B cell (primary cell): ENCODE results near the gene HOXD8. TPM values are rescaled to one million over a fixed set of nuclear protein-coding genes. Genes with fewer than 3 reads are reported as not detected.

ENCODE experiments used
- ATAC-seq: fragments of 200-7000 bp; cut with Tn5 transposase; one replicate; pipeline ENCODE4 v1.10.0; 2021; ENCODE audit warnings: low read depth, mild to moderate bottlenecking, moderate number of reproducible peaks, moderate library complexity
- CTCF ChIA-PET: fragments of 350-600 bp; sonication (Branson Sonifier 250); formaldehyde crosslinking; loops from one replicate; lab custom pipeline; 2021; ENCODE audit warnings: antibody characterized with exemption, inconsistent platforms; lab: Charles Lee
- POLR2A ChIA-PET: fragments of 350-600 bp; sonication (Branson Sonifier 250); formaldehyde crosslinking; loops from one replicate; lab custom pipeline; 2021; ENCODE audit warnings: antibody characterized with exemption; lab: Charles Lee
- DNase-seq: peaks from one replicate; pipeline ENCODE4 v3.0.0; 2013
- H2AFZ ChIP-seq: 2 replicates; pipeline ENCODE4 v1.6.1; 2012; ENCODE audit warnings: mild to moderate bottlenecking, low read depth, low read length; ENCODE audit not compliant: insufficient read depth, poor library complexity, severe bottlenecking
- H3K27ac ChIP-seq, 2 donors: 1 replicate in 1 of 2; 2 replicates in 1 of 2; pipeline ENCODE4 v1.5.1; 2012 to 2013; ENCODE audit warnings: low read length in 2 of 2, mild to moderate bottlenecking in 2 of 2, moderate library complexity in 1 of 2
- H3K27me3 ChIP-seq, 4 experiments: fragments of 200-600 bp in 1 of 4; sonication (generic) in 1 of 4; replicated peaks in 1 of 4; 1 replicate in 2 of 4; 2 replicates in 2 of 4; pipeline versions ENCODE4 v1.6.1 to v1.7.0; 2013 to 2016; ENCODE audit warnings: low read length in 3 of 4, mild to moderate bottlenecking in 2 of 4, mixed read lengths in 1 of 4, moderate library complexity in 1 of 4; ENCODE audit not compliant: insufficient read depth in 4 of 4, control insufficient read depth in 3 of 4; ENCODE audit errors: control extremely low read depth in 1 of 4
- H3K36me3 ChIP-seq, 2 experiments: replicated peaks in 1 of 2; 1 replicate in 1 of 2; 2 replicates in 1 of 2; pipeline versions ENCODE4 v1.6.1 to v1.7.1; 2013; ENCODE audit warnings: low read length in 1 of 2; ENCODE audit not compliant: insufficient read depth in 2 of 2, control insufficient read depth in 1 of 2; ENCODE audit errors: control extremely low read depth in 1 of 2, extremely low read depth in 1 of 2
- H3K4me1 ChIP-seq, 2 donors: fragments of 200-600 bp in 1 of 2; sonication (generic) in 1 of 2; 1 replicate in 1 of 2; 2 replicates in 1 of 2; pipeline versions ENCODE4 v1.5.1 to v1.6.1; 2013 to 2017; ENCODE audit warnings: low read length in 2 of 2; ENCODE audit not compliant: control insufficient read depth in 2 of 2, insufficient read depth in 2 of 2
- H3K4me2 ChIP-seq: replicated peaks from 2 replicates; pipeline ENCODE3; 2012; ENCODE audit warnings: mild to moderate bottlenecking, low read depth, low read length; ENCODE audit not compliant: poor library complexity, severe bottlenecking
- H3K4me3 ChIP-seq, 5 experiments: fragments of 200-600 bp in 1 of 5; sonication (generic) in 1 of 5; 1 replicate in 3 of 5; 2 replicates in 2 of 5; pipeline versions ENCODE4 v1.5.1 to v1.7.0; 2011 to 2016; ENCODE audit warnings: low read length in 4 of 5, mild to moderate bottlenecking in 4 of 5, low read depth in 2 of 5, control low read depth in 1 of 5, moderate library complexity in 1 of 5; ENCODE audit not compliant: insufficient read depth in 1 of 5; ENCODE audit errors: control extremely low read depth in 1 of 5, extremely low read depth in 1 of 5
- H3K79me2 ChIP-seq: fragments of 200-600 bp; sonication (generic); one replicate; pipeline ENCODE4 v1.6.0; 2016; ENCODE audit warnings: low read length; ENCODE audit not compliant: control insufficient read depth, insufficient read depth
- H3K9ac ChIP-seq: fragments of 200-600 bp; sonication (generic); 2 replicates; pipeline ENCODE4 v1.6.1; 2017; ENCODE audit warnings: mild to moderate bottlenecking, low read length, moderate library complexity
- H3K9me3 ChIP-seq, 3 donors: one replicate each; pipeline versions ENCODE4 v1.6.1 to v1.7.1; 2013; ENCODE audit warnings: low read length in 2 of 3; ENCODE audit not compliant: control insufficient read depth in 2 of 3, insufficient read depth in 1 of 3; ENCODE audit errors: control extremely low read depth in 1 of 3
- H4K20me1 ChIP-seq: 2 replicates; pipeline ENCODE4 v1.6.0; 2012; ENCODE audit warnings: mild to moderate bottlenecking, low read length; ENCODE audit not compliant: insufficient read depth, control insufficient read depth, poor library complexity, severe bottlenecking
- H3K27ac Mint-ChIP-seq: one replicate; pipeline ENCODE4 v1.8.0; 2021; ENCODE audit warnings: mixed read lengths
- H3K27me3 Mint-ChIP-seq: one replicate; pipeline ENCODE4 v1.8.0; 2021; ENCODE audit warnings: mixed read lengths
- H3K4me1 Mint-ChIP-seq: one replicate; pipeline ENCODE4 v1.8.0; 2021; ENCODE audit warnings: mixed read lengths
- H3K4me3 Mint-ChIP-seq: one replicate; pipeline ENCODE4 v1.8.0; 2021; ENCODE audit warnings: mixed read lengths
- H3K9me3 Mint-ChIP-seq: one replicate; pipeline ENCODE4 v1.8.0; 2022; ENCODE audit warnings: mixed read lengths; ENCODE audit not compliant: insufficient read depth
- CTCF ChIP-seq: fragments of 200-600 bp; IDR thresholded peaks from one replicate; pipeline ENCODE4 v1.8.0; 2022; ENCODE audit warnings: antibody characterized with exemption, mild to moderate bottlenecking
- EZH2 ChIP-seq: IDR thresholded peaks from 2 replicates; pipeline ENCODE4 v1.6.1; 2012; ENCODE audit warnings: borderline replicate concordance, low read depth, mild to moderate bottlenecking, moderate library complexity, low read length; ENCODE audit not compliant: insufficient read depth, poor library complexity, severe bottlenecking
- WGBS: methylation state at CpG from one replicate; pipeline ENCODE4 v1.1.5; 2013; ENCODE audit warnings: missing lambda C conversion rate; ENCODE audit not compliant: insufficient coverage; 5-methylcytosine and 5-hydroxymethylcytosine counted together
- intact Hi-C: fragments of 100-400 bp; cut with micrococcal nuclease; formaldehyde crosslinking; loops from one replicate; pipeline ENCODE4 v1.10.0; 2022
- polyA plus RNA-seq: library from polyadenylated mRNA; depleted of rRNA; stranded (reverse); fragments of >200 nt; gene quantifications from 2 replicates; pipeline ENCODE4 v1.2.3, GENCODE V29; 2012
- total RNA-seq, 2 donors: library from RNA; stranded (reverse); fragments of 120-200 nt in 1 of 2; gene quantifications; 1 replicate in 1 of 2; 2 replicates in 1 of 2; pipeline versions ENCODE4 v1.2.3 to v1.2.4, GENCODE V29; 2013 to 2022

Gene HOXD8
- total and polyA plus RNA-seq, 2 donors (not counting 1 experiment from before 2014, with no cell fraction given), result not detected

GRCh38 chr2:176117162-176117822, 12.2 kb upstream of the HOXD8 start:
- Histone ChIP-seq H3K4me2 (no peak overlapping the region), H3K4me1 (peaks cover under 1 to 17% of the 10 kb centered on the region in 2 donors), H3K79me2 (no peaks in the 10 kb centered on the region), H3K9me3 (peaks cover 0 to 60% (median 2%) of the 10 kb centered on the region in 3 donors), H3K36me3 (no peaks in the 10 kb centered on the region), H3K9ac (no peak overlapping the region), H3K27me3 (peaks cover 0 to 92% (median 77%) of the 10 kb centered on the region in 4 experiments), H2AFZ (no peak overlapping the region), H4K20me1 (no peaks in the 10 kb centered on the region), H3K4me3 (no peak overlapping the region), H3K27ac (no peak overlapping the region)
- WGBS, result 28% methylated on average over 40 of the region's 40 CpGs
- peaks cover 76% of the 10 kb centered on the region for H3K27me3 Mint-ChIP-seq
- peaks cover 5% of the 10 kb centered on the region for H3K4me1 Mint-ChIP-seq
- H3K27ac Mint-ChIP-seq, result no peak overlapping the region
- intact Hi-C loops, result no loop called here
- DNase-seq (no peak), ATAC-seq (no peak)
- ChIA-PET POLR2A (no interaction called here), CTCF (interaction anchor here (1.5 kb wide), 1 partner anchor 10 kb away, joined by 4 read pairs; no protein-coding TSS in a partner anchor)
- H3K4me3 Mint-ChIP-seq, result no peak overlapping the region
- peaks cover 2% of the 10 kb centered on the region for H3K9me3 Mint-ChIP-seq
- no peak for TF ChIP-seq CTCF
- TF ChIP-seq EZH2, result no peak

DNA sequence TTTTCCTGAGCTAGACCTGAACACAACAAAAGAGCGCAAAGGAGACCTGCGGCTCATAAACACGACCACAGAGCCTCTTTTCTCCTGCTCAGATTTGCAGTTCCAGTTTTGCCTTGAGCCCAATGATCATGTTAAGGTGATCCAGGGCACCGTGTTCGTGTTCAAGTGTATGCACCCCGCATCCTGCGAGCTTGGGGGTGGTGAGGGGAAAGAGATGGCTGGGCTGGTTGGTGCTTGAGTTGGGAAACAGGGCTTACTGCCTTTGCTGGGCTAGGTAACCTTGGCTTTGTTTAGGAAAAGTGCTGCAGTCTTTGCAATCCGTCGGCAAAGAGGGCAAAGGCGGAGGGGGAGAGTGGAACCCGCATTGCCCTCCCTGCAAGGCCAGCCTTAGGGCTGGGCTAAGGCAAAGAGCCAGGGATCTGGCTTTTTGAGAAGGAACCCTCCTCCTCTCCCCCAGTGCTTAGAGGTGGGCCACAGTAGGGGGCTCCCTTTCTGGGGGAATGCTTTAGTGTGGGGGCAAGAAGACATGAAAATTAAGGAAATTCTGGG, 11.6 kb upstream of the HOXD8 start:
- peaks cover 0 to 92% (median 75%) of the 10 kb centered on the region in 4 experiments for H3K27me3 ChIP-seq
- DNase-seq, result no peak
- 14% methylated on average over 11 of the region's 11 CpGs for WGBS
- CTCF ChIA-PET, result interaction anchor here (1.5 kb wide), 1 partner anchor 9 kb away, joined by 4 read pairs; no protein-coding TSS in a partner anchor
- H3K4me3 ChIP-seq, result no peak overlapping the region
- H3K9ac ChIP-seq, result no peak overlapping the region
- no peak for TF ChIP-seq EZH2
- no peak for TF ChIP-seq CTCF
- peaks cover 5 to 24% of the 10 kb centered on the region in 2 donors for H3K4me1 ChIP-seq
- H2AFZ ChIP-seq, result no peak overlapping the region
- H3K27ac Mint-ChIP-seq, result no peak overlapping the region
- no peak overlapping the region for H3K4me3 Mint-ChIP-seq
- H3K79me2 ChIP-seq, result no peaks in the 10 kb centered on the region
- intact Hi-C loops, result no loop called here
- H3K27ac ChIP-seq, result no peak overlapping the region
- no peaks in the 10 kb centered on the region for H3K36me3 ChIP-seq
- peaks cover 8% of the 10 kb centered on the region for H3K4me1 Mint-ChIP-seq
- H3K9me3 ChIP-seq, result peaks cover 0 to 60% (median 2%) of the 10 kb centered on the region in 3 donors
- H3K9me3 Mint-ChIP-seq, result peaks cover 2% of the 10 kb centered on the region
- POLR2A ChIA-PET, result no interaction called here
- no peaks in the 10 kb centered on the region for H4K20me1 ChIP-seq
- ATAC-seq, result no peak
- H3K4me2 ChIP-seq, result no peak overlapping the region
- peaks cover 74% of the 10 kb centered on the region for H3K27me3 Mint-ChIP-seq
